CD4-positive, alpha-beta T cell treated with Interleukin-2 at 100 ng/mL for 4 hours (primary cell): ENCODE measurements around the gene SPATA17.

Experiments
- DNase-seq: peaks from one replicate; pipeline ENCODE4 v3.0.0-alpha.2; 2020; ENCODE audit warnings: low spot score

Gene SPATA17

GRCh38 chr1:217856342-217857034 lies 225.3 kb downstream of the SPATA17 start:
- DNase-seq, result no peak

- DNase-seq, result no peak
These were observed 225.9 kb downstream of the SPATA17 start for GRCh38 chr1:217857061-217857460.

- no peak for DNase-seq
These were observed 230.5 kb downstream of the SPATA17 start for GRCh38 chr1:217861658-217862057.

- DNase-seq, result no peak
These were observed 236.4 kb downstream of the SPATA17 start for GRCh38 chr1:217867446-217867995.

GRCh38 chr1:217871955-217872354 lies 240.8 kb downstream of the SPATA17 start:
- DNase-seq, result no peak

GRCh38 chr1:217875229-217875628 lies 244.1 kb downstream of the SPATA17 start:
- DNase-seq, result no peak

GRCh38 chr1:217876401-217876800 lies 245.3 kb downstream of the SPATA17 start:
- no peak for DNase-seq

- DNase-seq, result no peak
These were observed 245.8 kb downstream of the SPATA17 start for GRCh38 chr1:217876896-217877295.

- DNase-seq, result no peak
These were observed 250.0 kb downstream of the SPATA17 start for GRCh38 chr1:217881131-217881543.

GRCh38 chr1:217881607-217882332 lies 250.6 kb downstream of the SPATA17 start:
- DNase-seq, result no peak

- DNase-seq, result no peak
These were observed 254.0 kb downstream of the SPATA17 start for GRCh38 chr1:217885181-217885580.

GRCh38 chr1:217888328-217888727 lies 257.2 kb downstream of the SPATA17 start:
- no peak for DNase-seq

- no peak for DNase-seq
These were observed 258.3 kb downstream of the SPATA17 start for GRCh38 chr1:217889401-217889800.

- no peak for DNase-seq
These were observed 260.8 kb downstream of the SPATA17 start for GRCh38 chr1:217891966-217892365.

- DNase-seq, result no peak
These were observed 261.6 kb downstream of the SPATA17 start for GRCh38 chr1:217892750-217893149.

- no peak for DNase-seq
These were observed 264.7 kb downstream of the SPATA17 start for GRCh38 chr1:217895841-217896240.

- DNase-seq, result no peak
These were observed 265.3 kb downstream of the SPATA17 start for GRCh38 chr1:217896490-217896889.

GRCh38 chr1:217897100-217897499 lies 266.0 kb downstream of the SPATA17 start:
- no peak for DNase-seq

- no peak for DNase-seq
These were observed 268.5 kb downstream of the SPATA17 start for GRCh38 chr1:217899614-217900013.

GRCh38 chr1:217907504-217907903 lies 276.4 kb downstream of the SPATA17 start:
- DNase-seq, result no peak

GRCh38 chr1:217910203-217910602 lies 279.1 kb downstream of the SPATA17 start:
- DNase-seq, result no peak

GRCh38 chr1:217910791-217911320 lies 279.7 kb downstream of the SPATA17 start:
- no peak for DNase-seq

GRCh38 chr1:217911908-217912307 lies 280.8 kb downstream of the SPATA17 start:
- no peak for DNase-seq
